ENCODE results near the gene TEX52.

- TF ChIP-seq, protein P1, sequence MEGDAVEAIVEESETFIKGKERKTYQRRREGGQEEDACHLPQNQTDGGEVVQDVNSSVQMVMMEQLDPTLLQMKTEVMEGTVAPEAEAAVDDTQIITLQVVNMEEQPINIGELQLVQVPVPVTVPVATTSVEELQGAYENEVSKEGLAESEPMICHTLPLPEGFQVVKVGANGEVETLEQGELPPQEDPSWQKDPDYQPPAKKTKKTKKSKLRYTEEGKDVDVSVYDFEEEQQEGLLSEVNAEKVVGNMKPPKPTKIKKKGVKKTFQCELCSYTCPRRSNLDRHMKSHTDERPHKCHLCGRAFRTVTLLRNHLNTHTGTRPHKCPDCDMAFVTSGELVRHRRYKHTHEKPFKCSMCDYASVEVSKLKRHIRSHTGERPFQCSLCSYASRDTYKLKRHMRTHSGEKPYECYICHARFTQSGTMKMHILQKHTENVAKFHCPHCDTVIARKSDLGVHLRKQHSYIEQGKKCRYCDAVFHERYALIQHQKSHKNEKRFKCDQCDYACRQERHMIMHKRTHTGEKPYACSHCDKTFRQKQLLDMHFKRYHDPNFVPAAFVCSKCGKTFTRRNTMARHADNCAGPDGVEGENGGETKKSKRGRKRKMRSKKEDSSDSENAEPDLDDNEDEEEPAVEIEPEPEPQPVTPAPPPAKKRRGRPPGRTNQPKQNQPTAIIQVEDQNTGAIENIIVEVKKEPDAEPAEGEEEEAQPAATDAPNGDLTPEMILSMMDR (conservative IDR thresholded peaks at IDR 0.05; ENCODE audit: low read depth in 2 of 2): no peak
- no peak for TF ChIP-seq POLR2AphosphoS5 (IDR thresholded peaks at IDR 0.05; ENCODE audit: low read depth)
- TF ChIP-seq EZH2 (IDR thresholded peaks at IDR 0.05; ENCODE audit: low read depth, unreplicated experiment): no peak
- TF ChIP-seq REST (IDR thresholded peaks at IDR 0.05; ENCODE audit: unreplicated experiment): no peak
- TF ChIP-seq JUNB (IDR thresholded peaks at IDR 0.05; ENCODE audit: unreplicated experiment): no peak
- TF ChIP-seq ETS1 (IDR thresholded peaks at IDR 0.05): no peak
- no peak for TF ChIP-seq ZNF462 (CRISPR knock-in tag; IDR thresholded peaks at IDR 0.05)
- no peak for TF ChIP-seq CREB1 (CRISPR knock-in tag; IDR thresholded peaks at IDR 0.05; ENCODE audit: low read depth)
- no peak for TF ChIP-seq STAT1 (IDR thresholded peaks at IDR 0.05; ENCODE audit: unreplicated experiment)
- TF ChIP-seq EZH2phosphoT487 (IDR thresholded peaks at IDR 0.05; ENCODE audit: unreplicated experiment): no peak
Observed at GRCh38 chr12:2851931-2852330, 4.9 kb downstream of the TEX52 start.

Measured in GM23338 (cell line).